Measurements from ENCODE around the gene PSMA8. TPM values are rescaled to one million over a fixed set of nuclear protein-coding genes. Genes with fewer than 3 reads are reported as not detected.

PSMA8 gene
- total and polyA plus RNA-seq, 3 donors from 2014 or later = 13.1 to 36.1 (median 20.1) TPM

- intact Hi-C loops (cut with DNase I; ENCODE audit: low total_unique reads) = no loop called here
- DNase-seq = peak; percentile 38
- WGBS, 2 donors = 1% methylated on average over 21 to 35 of the region's 35 CpGs
- Histone ChIP-seq H3K4me3 (peak overlapping the region; percentile 81 to 96), H3K27ac (peak overlapping the region; percentile 92 to 98), H3K36me3 (ENCODE audit: low read depth, missing control alignments) (no peaks in the 10 kb centered on the region), H3K4me1 (peaks cover 10% of the 10 kb centered on the region), H3K9me3 (no peaks in the 10 kb centered on the region), H3K27me3 (no peaks in the 10 kb centered on the region)
- TF ChIP-seq POLR2A (IDR thresholded peaks at IDR 0.05) (no peak), CTCF (IDR thresholded peaks at IDR 0.05) (no peak)
Observed at GRCh38 chr18:26089293-26090129, 44.2 kb upstream of the PSMA8 start.

- peak within 1 kb of the TSS; percentile 81 to 96 for H3K4me3 ChIP-seq
- intact Hi-C loops (cut with DNase I; ENCODE audit: low total_unique reads) = no loop called here
- H3K36me3 ChIP-seq (ENCODE audit: low read depth, missing control alignments) = no peaks in the 10 kb centered on the region
- H3K27ac ChIP-seq = peak within 1 kb of the TSS; percentile 92 to 98
- WGBS, 2 donors = 0 to 1% methylated on average over 14 to 79 of the region's 89 CpGs
- H3K9me3 ChIP-seq = no peaks in the 10 kb centered on the region
- peak; percentile 96 for DNase-seq
- TF ChIP-seq CTCF (IDR thresholded peaks at IDR 0.05) (peak in 1 of 3 experiments; percentile 21), POLR2A (IDR thresholded peaks at IDR 0.05) (peak; percentile 17)
- no peaks in the 10 kb centered on the region for H3K27me3 ChIP-seq
- H3K4me1 ChIP-seq = peaks cover 10% of the 10 kb centered on the region
Observed at GRCh38 chr18:26090130-26091046, 43.3 kb upstream of the PSMA8 start, which contains the start of gene SS18. SS18 (minus strand) TSS chr18:26090613; CDS start chr18:26090569, 44 bp downstream.

- TF ChIP-seq POLR2A (IDR thresholded peaks at IDR 0.05) (no peak), CTCF (IDR thresholded peaks at IDR 0.05) (no peak)
- Histone ChIP-seq H3K4me1 (peaks cover 10% of the 10 kb centered on the region), H3K9me3 (no peaks in the 10 kb centered on the region), H3K27ac (peak overlapping the region; percentile 92 to 98), H3K4me3 (peak overlapping the region; percentile 81 to 96), H3K36me3 (ENCODE audit: low read depth, missing control alignments) (no peaks in the 10 kb centered on the region), H3K27me3 (no peaks in the 10 kb centered on the region)
- DNase-seq = peak; percentile 70
- intact Hi-C loops (cut with DNase I; ENCODE audit: low total_unique reads) = no loop called here
- 2% methylated on average over 26 to 29 of the region's 29 CpGs for whole genome bisulfite sequencing, 2 donors
Observed at GRCh38 chr18:26091047-26091630, 42.5 kb upstream of the PSMA8 start.

- no peak for TF ChIP-seq CTCF (IDR thresholded peaks at IDR 0.05)
- H3K27me3 ChIP-seq = no peaks in the 10 kb centered on the region
- H3K4me1 ChIP-seq = no peaks in the 10 kb centered on the region
- no peaks in the 10 kb centered on the region for H3K36me3 ChIP-seq (ENCODE audit: low read depth, missing control alignments)
- intact Hi-C loops (cut with DNase I; ENCODE audit: low total_unique reads) = no loop called here
- H3K4me3 ChIP-seq = no peak overlapping the region
- H3K9me3 ChIP-seq = no peaks in the 10 kb centered on the region
- no peak for DNase-seq
- 38 to 88% methylated on average over 1 of the region's 1 CpG for WGBS, 2 donors
- H3K27ac ChIP-seq = no peak overlapping the region
Observed at GRCh38 chr18:26096852-26097251, 36.8 kb upstream of the PSMA8 start.
